A549 (cell line): ENCODE results near the gene TSEN34.

Experiments used
- POLR2A ChIP-seq: IDR thresholded peaks from 2 replicates; pipeline ENCODE4 v1.6.1; 2012; ENCODE audit warnings: mild to moderate bottlenecking, low read length
- TF ChIP-seq, protein P1 (sequence below): fragments of >200 bp; sonication (Bioruptor Twin); formaldehyde crosslinking; IDR thresholded peaks from 3 replicates; pipeline ENCODE4 v1.5.1; 2016

DNA sequence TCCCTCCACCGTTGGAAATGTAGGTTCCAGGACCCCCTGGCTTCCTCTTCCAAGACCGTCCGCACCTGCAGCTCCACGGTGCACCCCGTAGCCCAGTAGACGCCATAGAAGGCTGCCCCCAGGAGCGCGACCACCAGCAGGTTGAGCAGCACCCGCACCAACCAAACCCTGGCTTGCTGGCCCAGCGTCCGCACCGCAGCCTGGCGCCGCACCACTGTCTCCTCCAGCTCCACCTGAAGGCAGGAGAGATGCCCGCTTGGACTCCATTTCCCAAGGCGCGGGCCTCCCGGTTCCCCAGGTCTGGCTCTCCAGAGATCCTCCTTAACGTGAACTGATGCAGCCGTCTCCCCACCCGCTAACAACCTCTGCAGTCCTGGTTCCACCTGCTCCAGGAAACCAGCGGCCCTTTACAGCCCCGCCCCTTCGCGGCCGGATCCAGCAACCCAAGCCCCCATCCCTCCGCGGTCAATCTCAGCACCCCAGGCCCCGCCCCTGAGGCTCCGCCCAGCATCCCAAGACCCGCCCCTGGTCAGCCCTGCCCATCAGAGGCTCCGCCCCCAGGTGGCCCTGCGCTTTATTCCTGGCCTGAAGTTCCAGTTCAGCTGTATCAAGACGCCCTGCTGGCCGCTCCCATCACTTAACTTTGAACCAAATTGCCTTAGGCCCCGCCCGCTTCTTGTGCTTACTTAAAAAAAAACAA, 26.6 kb upstream of the TSEN34 start:
- TF ChIP-seq, protein P1, sequence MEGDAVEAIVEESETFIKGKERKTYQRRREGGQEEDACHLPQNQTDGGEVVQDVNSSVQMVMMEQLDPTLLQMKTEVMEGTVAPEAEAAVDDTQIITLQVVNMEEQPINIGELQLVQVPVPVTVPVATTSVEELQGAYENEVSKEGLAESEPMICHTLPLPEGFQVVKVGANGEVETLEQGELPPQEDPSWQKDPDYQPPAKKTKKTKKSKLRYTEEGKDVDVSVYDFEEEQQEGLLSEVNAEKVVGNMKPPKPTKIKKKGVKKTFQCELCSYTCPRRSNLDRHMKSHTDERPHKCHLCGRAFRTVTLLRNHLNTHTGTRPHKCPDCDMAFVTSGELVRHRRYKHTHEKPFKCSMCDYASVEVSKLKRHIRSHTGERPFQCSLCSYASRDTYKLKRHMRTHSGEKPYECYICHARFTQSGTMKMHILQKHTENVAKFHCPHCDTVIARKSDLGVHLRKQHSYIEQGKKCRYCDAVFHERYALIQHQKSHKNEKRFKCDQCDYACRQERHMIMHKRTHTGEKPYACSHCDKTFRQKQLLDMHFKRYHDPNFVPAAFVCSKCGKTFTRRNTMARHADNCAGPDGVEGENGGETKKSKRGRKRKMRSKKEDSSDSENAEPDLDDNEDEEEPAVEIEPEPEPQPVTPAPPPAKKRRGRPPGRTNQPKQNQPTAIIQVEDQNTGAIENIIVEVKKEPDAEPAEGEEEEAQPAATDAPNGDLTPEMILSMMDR = no peak
- TF ChIP-seq POLR2A = no peak
